HCT116 (cell line): ENCODE measurements around the gene PON3. TPM values are rescaled to one million over a fixed set of nuclear protein-coding genes. Genes with fewer than 3 reads are reported as not detected.

Experiments
- ATAC-seq: fragments of 200-7000 bp; cut with Tn5 transposase; 2 replicates; pipeline ENCODE4 v1.9.1; 2020; ENCODE audit warnings: mild to moderate bottlenecking, moderate library complexity
- BruUV-seq: library from RNA; stranded (reverse); fragments of 400-500 nt; replicated peaks from 2 replicates; lab custom pipeline; 2021; lab: Mats Ljungman, UMichigan
- CTCF ChIA-PET: fragments of 300-600 bp; sonication (Branson Sonifier 250); formaldehyde crosslinking; loops from one replicate; lab custom pipeline; 2021; ENCODE audit warnings: antibody characterized with exemption; lab: Charles Lee
- POLR2A ChIA-PET: fragments of 300-600, 350-600 bp; sonication (Branson Sonifier 250); formaldehyde crosslinking; loops from one replicate; lab custom pipeline; 2021; ENCODE audit warnings: antibody characterized with exemption; lab: Charles Lee
- RAD21 ChIA-PET, 2 experiments: fragments of 300-600 bp; sonication (Branson Sonifier 250); formaldehyde crosslinking; loops; one replicate each; lab custom pipeline; 2023; ENCODE audit warnings: low total read pairs in 2 of 2; ENCODE audit not compliant: uncharacterized antibody in 2 of 2, unreplicated experiment in 2 of 2, low non-redundant PET in 1 of 2; lab: Charles Lee
- DNase-seq: peaks from one replicate; pipeline ENCODE4 v3.0.0-alpha.2; 2010; ENCODE audit warnings: low read depth, low spot score
- H2AFZ ChIP-seq: fragments of 200-600 bp; shearing (Covaris generic), sonication (generic); 2 replicates; pipeline ENCODE4 v1.6.1; 2017; ENCODE audit warnings: low read depth, mixed run types, mixed read lengths, antibody characterized with exemption, low read length; ENCODE audit not compliant: poor library complexity, severe bottlenecking
- H3K27ac ChIP-seq: 2 replicates; pipeline ENCODE4 v1.5.1; 2012; ENCODE audit warnings: low read depth, low read length
- H3K27me3 ChIP-seq: fragments of 200-600 bp; sonication (generic); 2 replicates; pipeline ENCODE4 v1.6.1; 2016; ENCODE audit warnings: mixed run types, low read length, mixed read lengths; ENCODE audit not compliant: insufficient read depth
- H3K36me3 ChIP-seq, 2 experiments: fragments of 200-500 bp in 1 of 2; fragments of 200-600 bp in 1 of 2; sonication (Bioruptor generic) in 1 of 2; sonication (generic) in 1 of 2; 2 replicates each; pipeline versions ENCODE4 v1.5.1 to v1.6.1; 2014 to 2016; ENCODE audit warnings: low read length in 2 of 2, inconsistent platforms in 1 of 2, mixed read lengths in 1 of 2, mixed run types in 1 of 2; ENCODE audit not compliant: insufficient read depth in 2 of 2, control insufficient read depth in 1 of 2
- H3K4me1 ChIP-seq, 2 experiments: fragments of 200-600 bp in 1 of 2; sonication (generic) in 1 of 2; 2 replicates each; pipeline versions ENCODE4 v1.5.1 to v1.6.1; 2012 to 2017; ENCODE audit warnings: low read length in 2 of 2, inconsistent platforms in 1 of 2, mild to moderate bottlenecking in 1 of 2, mixed read lengths in 1 of 2, mixed run types in 1 of 2, moderate library complexity in 1 of 2; ENCODE audit not compliant: insufficient read depth in 2 of 2, control insufficient read depth in 1 of 2
- H3K4me2 ChIP-seq: fragments of 200-600 bp; sonication (generic); 2 replicates; pipeline ENCODE4 v1.6.1; 2017; ENCODE audit warnings: mixed run types, low read length, mixed read lengths
- H3K4me3 ChIP-seq, 2 experiments: fragments of 200-600 bp in 1 of 2; sonication (generic) in 1 of 2; replicated peaks in 1 of 2; 2 replicates each; pipeline ENCODE4 v1.5.1; 2011 to 2016; ENCODE audit warnings: low read length in 2 of 2, control low read depth in 1 of 2, low read depth in 1 of 2, mild to moderate bottlenecking in 1 of 2, mixed read lengths in 1 of 2, mixed run types in 1 of 2
- H3K79me2 ChIP-seq: fragments of 200-600 bp; sonication (generic); 2 replicates; pipeline ENCODE4 v1.6.1; 2017; ENCODE audit warnings: mild to moderate bottlenecking, mixed run types, low read length, moderate library complexity, mixed read lengths; ENCODE audit not compliant: insufficient read depth
- H3K9ac ChIP-seq: fragments of 200-600 bp; sonication (generic); 2 replicates; pipeline ENCODE4 v1.6.1; 2016; ENCODE audit warnings: low read length, mixed read lengths
- H3K9me2 ChIP-seq: fragments of 200-600 bp; sonication (generic), shearing (Covaris generic); 2 replicates; pipeline ENCODE4 v1.6.1; 2017; ENCODE audit warnings: mixed run types, mild to moderate bottlenecking, moderate library complexity; ENCODE audit not compliant: insufficient read depth
- H3K9me3 ChIP-seq, 2 experiments: fragments of 200-500 bp in 1 of 2; fragments of 200-600 bp in 1 of 2; sonication (Bioruptor generic) in 1 of 2; sonication (generic) in 1 of 2; 2 replicates each; pipeline ENCODE4 v1.6.1; 2014 to 2017; ENCODE audit warnings: low read length in 2 of 2, mixed read lengths in 2 of 2, inconsistent platforms in 1 of 2, low read depth in 1 of 2, mild to moderate bottlenecking in 1 of 2, mixed run types in 1 of 2, moderate library complexity in 1 of 2; ENCODE audit not compliant: control insufficient read depth in 1 of 2, insufficient read depth in 1 of 2
- H4K20me1 ChIP-seq: fragments of 200-600 bp; sonication (generic), shearing (Covaris generic); 2 replicates; pipeline ENCODE4 v1.6.1; 2017; ENCODE audit warnings: mixed run types, mild to moderate bottlenecking, moderate library complexity; ENCODE audit not compliant: insufficient read depth
- CBX3 ChIP-seq: IDR thresholded peaks from 2 replicates; pipeline ENCODE4 v1.6.1; 2012; ENCODE audit warnings: low read depth
- CTCF ChIP-seq, 3 experiments: fragments of 200-600 bp in 1 of 3; sonication (generic) in 1 of 3; IDR thresholded peaks in 2 of 3; conservative IDR thresholded peaks in 1 of 3; 2 replicates each; pipeline ENCODE4 v1.5.1; 2012 to 2017; ENCODE audit warnings: low read depth in 2 of 3, low read length in 2 of 3, antibody characterized with exemption in 1 of 3, borderline replicate concordance in 1 of 3, control low read depth in 1 of 3, mild to moderate bottlenecking in 1 of 3, mixed read lengths in 1 of 3, mixed run types in 1 of 3, moderate library complexity in 1 of 3; ENCODE audit not compliant: insufficient read depth in 1 of 3
- EGR1 ChIP-seq: IDR thresholded peaks from 2 replicates; pipeline ENCODE4 v1.6.1; 2012; ENCODE audit warnings: low read depth
- ELF1 ChIP-seq: IDR thresholded peaks from 2 replicates; pipeline ENCODE4 v1.6.1; 2012; ENCODE audit warnings: low read depth, borderline replicate concordance
- EZH2 ChIP-seq: fragments of 200-600 bp; sonication (generic); IDR thresholded peaks from 2 replicates; pipeline ENCODE4 v1.6.1; 2017; ENCODE audit warnings: antibody characterized with exemption, mixed run types
- EZH2phosphoT487 ChIP-seq: fragments of 200-600 bp; IDR thresholded peaks from 2 replicates; pipeline ENCODE4 v1.6.1; 2018; ENCODE audit warnings: antibody characterized with exemption, borderline replicate concordance
- FOSL1 ChIP-seq: IDR thresholded peaks from 2 replicates; pipeline ENCODE4 v1.6.1; 2012; ENCODE audit warnings: low read depth
- POLR2AphosphoS5 ChIP-seq: IDR thresholded peaks from 2 replicates; pipeline ENCODE4 v1.6.1; 2011; ENCODE audit warnings: mild to moderate bottlenecking, low read depth, low read length, moderate library complexity
- RAD21 ChIP-seq: IDR thresholded peaks from 2 replicates; pipeline ENCODE4 v1.6.1; 2012; ENCODE audit warnings: low read depth, mild to moderate bottlenecking
- REST ChIP-seq: IDR thresholded peaks from 2 replicates; pipeline ENCODE4 v1.6.1; 2012; ENCODE audit warnings: low read depth
- SP1 ChIP-seq: IDR thresholded peaks from 2 replicates; pipeline ENCODE4 v1.6.1; 2012; ENCODE audit warnings: low read depth
- SRF ChIP-seq: IDR thresholded peaks from 2 replicates; pipeline ENCODE4 v1.6.1; 2012; ENCODE audit warnings: low read depth
- TCF7L2 ChIP-seq: IDR thresholded peaks from 2 replicates; pipeline ENCODE4 v1.7.0; 2011; ENCODE audit warnings: borderline replicate concordance, inconsistent platforms; ENCODE audit not compliant: insufficient read depth, insufficient read length; ENCODE audit errors: extremely low read depth
- YY1 ChIP-seq: IDR thresholded peaks from 2 replicates; pipeline ENCODE4 v1.6.1; 2011; ENCODE audit warnings: low read length, low read depth, moderate library complexity, mild to moderate bottlenecking; ENCODE audit not compliant: insufficient replicate concordance; ENCODE audit errors: extremely low read depth
- ZBTB33 ChIP-seq: IDR thresholded peaks from 2 replicates; pipeline ENCODE4 v1.6.1; 2011; ENCODE audit warnings: mild to moderate bottlenecking, low read length, moderate library complexity; ENCODE audit not compliant: insufficient replicate concordance; ENCODE audit errors: extremely low read depth
- ZFX ChIP-seq: fragments of 450-650 bp; IDR thresholded peaks from 2 replicates; pipeline ENCODE4 v1.6.1; 2017
- ZNF274 ChIP-seq: fragments of 200-500 bp; sonication (Bioruptor generic); IDR thresholded peaks from 2 replicates; pipeline ENCODE4 v1.6.1; 2014; ENCODE audit warnings: mild to moderate bottlenecking, low read depth, low read length, inconsistent platforms
- intact Hi-C: fragments of 100-400 bp; cut with micrococcal nuclease; formaldehyde crosslinking; loops from 2 replicates; pipeline ENCODE4 v1.10.0; 2022
- total RNA-seq: library from RNA; stranded (reverse); gene quantifications from one replicate; pipeline ENCODE4 v1.2.1, GENCODE V29; 2021; ENCODE audit not compliant: unreplicated experiment

The PON3 gene
- total RNA-seq, 1 experiment from 2014 or later, result 2.6 TPM

GRCh38 chr7:95365151-95365550 is 31.0 kb downstream of the PON3 start:
- Histone ChIP-seq H3K79me2 (no peaks in the 10 kb centered on the region), H2AFZ (no peak overlapping the region), H3K27ac (no peak overlapping the region), H4K20me1 (no peaks in the 10 kb centered on the region), H3K9me2 (no peaks in the 10 kb centered on the region), H3K27me3 (no peaks in the 10 kb centered on the region), H3K36me3 (no peaks in the 10 kb centered on the region), H3K4me3 (no peak overlapping the region), H3K9me3 (no peaks in the 10 kb centered on the region), H3K9ac (no peak overlapping the region), H3K4me1 (no peaks in the 10 kb centered on the region), H3K4me2 (no peak overlapping the region)
- DNase-seq (no peak), ATAC-seq (no peak)
- intact Hi-C loops, result no loop called here
- BruUV-seq, result no TSS peak
- no peak for TF ChIP-seq ZBTB33
- no peak for TF ChIP-seq RAD21
- TF ChIP-seq SRF, result no peak
- TF ChIP-seq POLR2AphosphoS5, result no peak
- TF ChIP-seq FOSL1, result no peak
- no peak for TF ChIP-seq YY1
- no peak for TF ChIP-seq REST
- no peak for TF ChIP-seq SP1
- TF ChIP-seq TCF7L2, result no peak
- TF ChIP-seq ZNF274, result no peak
- no peak for TF ChIP-seq ZFX
- no peak for TF ChIP-seq EZH2phosphoT487
- no peak for TF ChIP-seq CBX3
- TF ChIP-seq EZH2, result no peak
- no peak for TF ChIP-seq ELF1
- TF ChIP-seq CTCF (IDR thresholded peaks at IDR 0.05 in 2 of 3, conservative IDR thresholded peaks at IDR 0.05 in 1 of 3; ENCODE audit: borderline replicate concordance in 1 of 3, insufficient read depth in 1 of 3, low read depth in 2 of 3, low read length in 2 of 3), result no peak
- TF ChIP-seq EGR1, result no peak
- ChIA-PET CTCF (no interaction called here), RAD21 (no interaction called here), POLR2A (no interaction called here)
